HepG2 (cell line): ENCODE measurements around the gene E2F1. TPM values are rescaled to one million over a fixed set of nuclear protein-coding genes. Genes with fewer than 3 reads are reported as not detected.

Source experiments
- ARNT2 ChIP-seq: sonication (generic); formaldehyde crosslinking; IDR thresholded peaks from 2 replicates; pipeline ENCODE4 v1.8.0; 2022; ENCODE audit warnings: mild to moderate bottlenecking, low read depth, missing genetic modification reagents, moderate library complexity
- CEBPG ChIP-seq: IDR thresholded peaks from 2 replicates; pipeline ENCODE4 v1.6.1; 2016
- EP300 ChIP-seq, 3 experiments: sonication (generic) in 1 of 3; formaldehyde crosslinking in 1 of 3; IDR thresholded peaks; 2 replicates each; pipeline versions ENCODE4 v1.5.1 to v1.6.1; 2011 to 2020; ENCODE audit warnings: low read depth in 2 of 3, low read length in 2 of 3, borderline replicate concordance in 1 of 3, improper control_type of control experiment in 1 of 3, mild to moderate bottlenecking in 1 of 3, missing genetic modification reagents in 1 of 3, moderate library complexity in 1 of 3
- ERF ChIP-seq: IDR thresholded peaks from 2 replicates; pipeline ENCODE4 v1.6.1; 2018; ENCODE audit warnings: missing biosample characterization, missing genetic modification reagents
- FOXC1 ChIP-seq: sonication (generic); formaldehyde crosslinking; IDR thresholded peaks from 2 replicates; pipeline ENCODE4 v1.8.0; 2022; ENCODE audit warnings: mild to moderate bottlenecking, missing genetic modification reagents, borderline replicate concordance
- GATAD2A ChIP-seq: IDR thresholded peaks from 2 replicates; pipeline ENCODE4 v1.6.1; 2016
- HES4 ChIP-seq: sonication (generic); formaldehyde crosslinking; IDR thresholded peaks from 2 replicates; pipeline ENCODE4 v1.9.0; 2021; ENCODE audit warnings: mild to moderate bottlenecking, missing genetic modification reagents, borderline replicate concordance
- HIVEP1 ChIP-seq: sonication (generic); formaldehyde crosslinking; IDR thresholded peaks from 2 replicates; pipeline ENCODE4 v1.4.0; 2020; ENCODE audit warnings: mild to moderate bottlenecking, missing genetic modification reagents
- HMGXB4 ChIP-seq, 2 experiments: sonication (generic) in 1 of 2; formaldehyde crosslinking in 1 of 2; IDR thresholded peaks; 2 replicates each; pipeline versions ENCODE4 v1.4.0 to v1.6.1; 2018 to 2020; ENCODE audit warnings: missing genetic modification reagents in 2 of 2, borderline replicate concordance in 1 of 2, low read depth in 1 of 2, mild to moderate bottlenecking in 1 of 2, missing biosample characterization in 1 of 2
- IRF2 ChIP-seq: IDR thresholded peaks from 2 replicates; pipeline ENCODE4 v1.6.1; 2018; ENCODE audit warnings: missing genetic modification reagents, missing compliant biosample characterization
- KDM4B ChIP-seq: sonication (generic); formaldehyde crosslinking; IDR thresholded peaks from 2 replicates; pipeline ENCODE4 v1.4.0; 2020; ENCODE audit warnings: missing genetic modification reagents
- KLF6 ChIP-seq: IDR thresholded peaks from 2 replicates; pipeline ENCODE4 v1.8.0; 2016; ENCODE audit warnings: missing biosample characterization, missing genetic modification reagents
- MATR3 ChIP-seq: sonication (generic); formaldehyde crosslinking; IDR thresholded peaks from 2 replicates; pipeline ENCODE4 v1.4.0; 2020; ENCODE audit warnings: missing genetic modification reagents
- MXD4 ChIP-seq: IDR thresholded peaks from 2 replicates; pipeline ENCODE4 v1.6.1; 2016; ENCODE audit warnings: mild to moderate bottlenecking, missing biosample characterization, missing genetic modification reagents
- NFIC ChIP-seq: IDR thresholded peaks from 2 replicates; pipeline ENCODE4 v1.6.1; 2012; ENCODE audit warnings: mild to moderate bottlenecking, low read length, inconsistent platforms
- NFKB2 ChIP-seq: sonication (generic); formaldehyde crosslinking; IDR thresholded peaks from 2 replicates; pipeline ENCODE4 v1.4.0; 2020; ENCODE audit warnings: missing genetic modification reagents, borderline replicate concordance
- PHF8 ChIP-seq: sonication (generic); formaldehyde crosslinking; IDR thresholded peaks from 2 replicates; pipeline ENCODE4 v1.5.0; 2020; ENCODE audit warnings: missing genetic modification reagents
- PRPF4 ChIP-seq: fragments of 200-400 bp; formaldehyde crosslinking; IDR thresholded peaks from 2 replicates; pipeline ENCODE4 v1.6.1; 2016; ENCODE audit warnings: low read length, low read depth; ENCODE audit not compliant: poor library complexity, severe bottlenecking
- PTBP1 ChIP-seq: fragments of 200-400 bp; formaldehyde crosslinking; IDR thresholded peaks from 2 replicates; pipeline ENCODE4 v1.6.1; 2018; ENCODE audit warnings: low read length, low read depth; ENCODE audit not compliant: poor library complexity, severe bottlenecking
- ZBTB3 ChIP-seq: sonication (generic); formaldehyde crosslinking; IDR thresholded peaks from 2 replicates; pipeline ENCODE4 v1.4.0; 2020; ENCODE audit warnings: low read depth, mild to moderate bottlenecking, moderate library complexity, missing genetic modification reagents, borderline replicate concordance
- ZBTB7A ChIP-seq: sonication (generic); formaldehyde crosslinking; IDR thresholded peaks from 2 replicates; pipeline ENCODE4 v1.8.0; 2022; ENCODE audit warnings: mild to moderate bottlenecking, missing genetic modification reagents
- ZMYM3 ChIP-seq: sonication (generic); formaldehyde crosslinking; IDR thresholded peaks from 2 replicates; pipeline ENCODE4 v1.5.1; 2020; ENCODE audit warnings: mild to moderate bottlenecking, missing genetic modification reagents
- ZNF317 ChIP-seq: sonication (generic); formaldehyde crosslinking; IDR thresholded peaks from 2 replicates; pipeline ENCODE4 v1.5.0; 2020; ENCODE audit warnings: mild to moderate bottlenecking, missing genetic modification reagents
- ZNF432 ChIP-seq: sonication (generic); formaldehyde crosslinking; IDR thresholded peaks from 2 replicates; pipeline ENCODE4 v1.5.0; 2020; ENCODE audit warnings: missing genetic modification reagents, mild to moderate bottlenecking, borderline replicate concordance
- ZNF607 ChIP-seq: sonication (generic); formaldehyde crosslinking; IDR thresholded peaks from 2 replicates; pipeline ENCODE4 v1.5.1; 2020; ENCODE audit warnings: missing genetic modification reagents, mild to moderate bottlenecking, borderline replicate concordance
- ZNF713 ChIP-seq: sonication (generic); formaldehyde crosslinking; IDR thresholded peaks from 2 replicates; pipeline ENCODE4 v1.4.0; 2020; ENCODE audit warnings: mild to moderate bottlenecking, missing genetic modification reagents
- polyA plus RNA-seq, 8 experiments: library from polyadenylated mRNA; depleted of rRNA in 3 of 8; stranded (reverse) in 7 of 8; unstranded in 1 of 8; fragments of >200 nt; fragmentation: Illumina TruSeq in 4 of 8; extraction: Trizol in 4 of 8; gene quantifications; 2 replicates each; pipeline versions ENCODE4 v1.2.1 to v1.2.3, GENCODE V29; 2011 to 2016; ENCODE audit warnings: low read depth in 4 of 8, missing spikeins in 1 of 8, mixed read lengths in 1 of 8; ENCODE audit not compliant: insufficient read depth in 1 of 8
- total RNA-seq, 5 experiments: library from RNA; depleted of rRNA; stranded (reverse); fragments of >200 nt; fragmentation: Illumina TruSeq; extraction: Trizol; gene quantifications; 2 replicates each; pipeline ENCODE4 v1.2.3, GENCODE V29; 2016; ENCODE audit warnings: low read depth in 1 of 5
- TF ChIP-seq, protein P1 (sequence below): IDR thresholded peaks from 2 replicates; pipeline ENCODE4 v1.6.1; 2016; ENCODE audit warnings: mild to moderate bottlenecking, missing biosample characterization, missing genetic modification reagents
- TF ChIP-seq, protein P2 (sequence below): sonication (generic); formaldehyde crosslinking; IDR thresholded peaks from 2 replicates; pipeline ENCODE4 v1.5.1; 2020; ENCODE audit warnings: mild to moderate bottlenecking, missing genetic modification reagents, moderate library complexity

E2F1 gene
- total and polyA plus RNA-seq, 2 of the 13 experiments (the other 11 are each of a cell fraction or from before 2014, with no cell fraction given): 25.5 to 39.4 TPM

- TF ChIP-seq HIVEP1 (peak; percentile 86), CEBPG (CRISPR knock-in tag) (no peak), NFKB2 (CRISPR knock-in tag) (peak; percentile 82; the same call in 1 of the 2 replicates), ARNT2 (CRISPR knock-in tag) (peak; percentile 98), ZNF607 (peak; percentile 68), ERF (CRISPR knock-in tag) (peak; percentile 93), ZNF432 (CRISPR knock-in tag) (no peak), ZBTB7A (CRISPR knock-in tag) (peak; percentile 82; the same call in 1 of the 2 replicates), EP300 (IDR thresholded peaks at IDR 0.05; ENCODE audit: low read depth in 2 of 2, low read length in 2 of 2) (peak in 1 of 2 experiments; percentile 100; a peak in 2 of 4 replicates), EP300 (CRISPR knock-in tag; IDR thresholded peaks at IDR 0.05; ENCODE audit: borderline replicate concordance) (no peak; the same call in 1 of the 2 replicates), MATR3 (no peak), MXD4 (CRISPR knock-in tag) (peak; percentile 79), ZNF317 (CRISPR knock-in tag) (no peak), NFIC (no peak; the same call in 1 of the 2 replicates), ZMYM3 (CRISPR knock-in tag) (peak; percentile 82), ZNF713 (no peak), PTBP1 (peak; percentile 78), KLF6 (CRISPR knock-in tag) (peak; percentile 79), ZBTB3 (CRISPR knock-in tag) (no peak), FOXC1 (CRISPR knock-in tag) (peak; percentile 80), PRPF4 (no peak), KDM4B (peak; percentile 5; the same call in 1 of the 2 replicates), IRF2 (CRISPR knock-in tag) (no peak), HMGXB4 (CRISPR knock-in tag; IDR thresholded peaks at IDR 0.05; ENCODE audit: borderline replicate concordance in 1 of 2, low read depth in 1 of 2) (peak in 1 of 2 experiments; percentile 40; a peak in 3 of 4 replicates), PHF8 (CRISPR knock-in tag) (peak; percentile 56), HES4 (peak; percentile 79), GATAD2A (CRISPR knock-in tag) (peak; percentile 31; the same call in 1 of the 2 replicates)
- TF ChIP-seq, protein P1, sequence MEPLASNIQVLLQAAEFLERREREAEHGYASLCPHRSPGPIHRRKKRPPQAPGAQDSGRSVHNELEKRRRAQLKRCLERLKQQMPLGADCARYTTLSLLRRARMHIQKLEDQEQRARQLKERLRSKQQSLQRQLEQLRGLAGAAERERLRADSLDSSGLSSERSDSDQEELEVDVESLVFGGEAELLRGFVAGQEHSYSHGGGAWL (CRISPR knock-in tag): peak; percentile 76
- TF ChIP-seq, protein P2, sequence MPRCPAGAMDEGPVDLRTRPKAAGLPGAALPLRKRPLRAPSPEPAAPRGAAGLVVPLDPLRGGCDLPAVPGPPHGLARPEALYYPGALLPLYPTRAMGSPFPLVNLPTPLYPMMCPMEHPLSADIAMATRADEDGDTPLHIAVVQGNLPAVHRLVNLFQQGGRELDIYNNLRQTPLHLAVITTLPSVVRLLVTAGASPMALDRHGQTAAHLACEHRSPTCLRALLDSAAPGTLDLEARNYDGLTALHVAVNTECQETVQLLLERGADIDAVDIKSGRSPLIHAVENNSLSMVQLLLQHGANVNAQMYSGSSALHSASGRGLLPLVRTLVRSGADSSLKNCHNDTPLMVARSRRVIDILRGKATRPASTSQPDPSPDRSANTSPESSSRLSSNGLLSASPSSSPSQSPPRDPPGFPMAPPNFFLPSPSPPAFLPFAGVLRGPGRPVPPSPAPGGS (CRISPR knock-in tag): peak; percentile 46
Observed at GRCh38 chr20:33732166-33732970, 46.2 kb upstream of the E2F1 start (continued).
